ENCODE data around the gene SLC25A21.

The SLC25A21 gene

GRCh38 chr14:37144729-37145363, 27.6 kb downstream of the SLC25A21 start:
- TF ChIP-seq, protein P1, sequence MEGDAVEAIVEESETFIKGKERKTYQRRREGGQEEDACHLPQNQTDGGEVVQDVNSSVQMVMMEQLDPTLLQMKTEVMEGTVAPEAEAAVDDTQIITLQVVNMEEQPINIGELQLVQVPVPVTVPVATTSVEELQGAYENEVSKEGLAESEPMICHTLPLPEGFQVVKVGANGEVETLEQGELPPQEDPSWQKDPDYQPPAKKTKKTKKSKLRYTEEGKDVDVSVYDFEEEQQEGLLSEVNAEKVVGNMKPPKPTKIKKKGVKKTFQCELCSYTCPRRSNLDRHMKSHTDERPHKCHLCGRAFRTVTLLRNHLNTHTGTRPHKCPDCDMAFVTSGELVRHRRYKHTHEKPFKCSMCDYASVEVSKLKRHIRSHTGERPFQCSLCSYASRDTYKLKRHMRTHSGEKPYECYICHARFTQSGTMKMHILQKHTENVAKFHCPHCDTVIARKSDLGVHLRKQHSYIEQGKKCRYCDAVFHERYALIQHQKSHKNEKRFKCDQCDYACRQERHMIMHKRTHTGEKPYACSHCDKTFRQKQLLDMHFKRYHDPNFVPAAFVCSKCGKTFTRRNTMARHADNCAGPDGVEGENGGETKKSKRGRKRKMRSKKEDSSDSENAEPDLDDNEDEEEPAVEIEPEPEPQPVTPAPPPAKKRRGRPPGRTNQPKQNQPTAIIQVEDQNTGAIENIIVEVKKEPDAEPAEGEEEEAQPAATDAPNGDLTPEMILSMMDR (IDR thresholded peaks at IDR 0.05; ENCODE audit: low read depth, low read length, missing control alignments): no peak
- no peak overlapping the region for H3K4me3 ChIP-seq (replicated peaks; ENCODE audit: low read depth, low read length)
- DNase-seq (ENCODE audit: extremely low read depth, low read depth): no peak

GRCh38 chr14:37143475-37143874, 28.9 kb downstream of the SLC25A21 start:
- H3K4me3 ChIP-seq (replicated peaks; ENCODE audit: low read depth, low read length): no peak overlapping the region
- TF ChIP-seq, protein P1 (IDR thresholded peaks at IDR 0.05; ENCODE audit: low read depth, low read length, missing control alignments): no peak
- DNase-seq (ENCODE audit: extremely low read depth, low read depth): no peak

- TF ChIP-seq, protein P1 (IDR thresholded peaks at IDR 0.05; ENCODE audit: low read depth, low read length, missing control alignments): no peak
- no peak overlapping the region for H3K4me3 ChIP-seq (replicated peaks; ENCODE audit: low read depth, low read length)
- no peak for DNase-seq (ENCODE audit: extremely low read depth, low read depth)
Measured at GRCh38 chr14:37142835-37143401, 29.5 kb downstream of the SLC25A21 start.

GRCh38 chr14:37140176-37140575, 32.2 kb downstream of the SLC25A21 start:
- no peak overlapping the region for H3K4me3 ChIP-seq (replicated peaks; ENCODE audit: low read depth, low read length)
- DNase-seq (ENCODE audit: extremely low read depth, low read depth): no peak
- TF ChIP-seq, protein P1 (IDR thresholded peaks at IDR 0.05; ENCODE audit: low read depth, low read length, missing control alignments): no peak

- no peak overlapping the region for H3K4me3 ChIP-seq (replicated peaks; ENCODE audit: low read depth, low read length)
- no peak for DNase-seq (ENCODE audit: extremely low read depth, low read depth)
- TF ChIP-seq, protein P1 (IDR thresholded peaks at IDR 0.05; ENCODE audit: low read depth, low read length, missing control alignments): no peak
Measured at GRCh38 chr14:37139710-37140109, 32.7 kb downstream of the SLC25A21 start.

DNA sequence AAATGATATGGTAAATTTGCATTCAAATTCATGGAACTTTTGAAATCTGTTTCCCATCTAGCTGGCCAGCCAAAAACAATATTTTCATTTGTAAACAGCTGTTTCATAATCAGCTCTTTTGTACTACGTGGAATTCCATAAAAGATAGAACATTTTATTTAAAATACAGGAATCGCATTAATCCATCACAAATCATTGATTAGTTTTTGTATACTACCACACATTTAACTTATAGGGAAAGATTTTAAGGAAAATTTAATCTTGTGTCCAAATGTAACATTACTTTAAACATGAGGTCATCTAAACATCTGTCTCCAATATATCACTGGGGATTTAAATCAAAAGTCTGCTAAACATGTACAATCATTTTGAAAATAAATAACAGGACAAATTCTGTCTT, 33.5 kb downstream of the SLC25A21 start:
- H3K4me3 ChIP-seq (replicated peaks; ENCODE audit: low read depth, low read length): no peak overlapping the region
- no peak for DNase-seq (ENCODE audit: extremely low read depth, low read depth)
- TF ChIP-seq, protein P1 (IDR thresholded peaks at IDR 0.05; ENCODE audit: low read depth, low read length, missing control alignments): no peak

Measured in HFF-Myc (cell line).